Measurements from ENCODE around the gene ELMO1.

Gene ELMO1

DNA sequence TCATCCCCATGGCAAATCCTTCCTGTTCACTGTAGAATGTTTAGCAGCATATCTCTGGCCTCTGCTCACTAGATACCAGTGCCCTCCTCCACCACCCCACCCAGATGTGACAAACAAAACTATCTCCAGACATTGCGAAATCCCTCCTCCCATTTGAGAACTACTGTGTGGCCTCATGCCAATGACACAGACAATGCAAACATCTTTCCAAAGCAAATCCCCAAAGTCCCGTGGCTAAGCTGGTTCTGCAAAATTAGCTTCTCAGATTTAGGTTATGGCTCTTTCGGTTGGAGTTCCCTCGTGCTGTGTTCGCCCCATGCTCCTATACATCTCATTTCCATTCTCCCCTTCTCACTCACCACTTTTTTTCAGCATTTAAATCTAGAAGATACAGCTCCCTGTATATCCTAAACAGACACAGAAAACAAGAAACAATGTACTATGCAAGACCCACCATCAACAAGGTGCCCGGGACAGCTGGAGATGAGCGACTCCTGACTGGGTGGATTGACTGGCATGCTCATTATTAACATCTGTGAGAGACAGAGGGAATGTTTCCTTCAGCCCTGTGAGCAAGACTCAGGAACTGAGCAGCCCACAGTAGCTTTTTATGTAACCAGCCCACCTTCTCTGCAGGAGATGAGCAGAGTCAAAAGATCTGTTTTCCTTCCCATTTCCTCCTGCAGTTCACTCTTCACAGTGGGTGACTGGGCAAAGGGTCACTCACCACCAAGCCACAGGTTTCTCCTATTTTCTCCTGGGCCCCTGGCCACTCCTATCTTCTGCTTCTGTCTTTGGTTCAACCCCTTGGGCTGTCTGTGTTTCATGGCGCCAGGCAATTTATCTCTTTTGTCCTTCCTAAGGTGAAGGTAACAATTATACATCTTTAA is 498.7 kb downstream of the ELMO1 start:
- Histone ChIP-seq H3K36me3 (ENCODE audit: low read depth) (no peaks in the 10 kb centered on the region), H3K9me3 (ENCODE audit: severe bottlenecking) (no peaks in the 10 kb centered on the region), H3K27ac (ENCODE audit: poor library complexity, severe bottlenecking) (no peak overlapping the region), H3K4me1 (ENCODE audit: insufficient read depth, poor library complexity, severe bottlenecking) (no peaks in the 10 kb centered on the region), H3K4me3 (ENCODE audit: severe bottlenecking) (no peak overlapping the region), H3K27me3 (ENCODE audit: insufficient read depth, poor library complexity, severe bottlenecking) (no peaks in the 10 kb centered on the region)
- DNase-seq (ENCODE audit: low spot score) (no peak), ATAC-seq (ENCODE audit: low read depth) (no peak; the same call in 2 of the 3 replicates)
- TF ChIP-seq CTCF (IDR thresholded peaks at IDR 0.05; ENCODE audit: poor library complexity, severe bottlenecking) = no peak

- no peak for DNase-seq (ENCODE audit: low spot score)
- H3K4me1 ChIP-seq (ENCODE audit: insufficient read depth, poor library complexity, severe bottlenecking) = no peaks in the 10 kb centered on the region
These were observed 502.3 kb downstream of the ELMO1 start for GRCh38 chr7:36946401-36946739.

GRCh38 chr7:36945612-36946400 is 502.9 kb downstream of the ELMO1 start:
- Histone ChIP-seq H3K27ac (ENCODE audit: poor library complexity, severe bottlenecking) (no peak overlapping the region), H3K36me3 (ENCODE audit: low read depth) (no peaks in the 10 kb centered on the region), H3K9me3 (ENCODE audit: severe bottlenecking) (no peaks in the 10 kb centered on the region), H3K27me3 (ENCODE audit: insufficient read depth, poor library complexity, severe bottlenecking) (no peaks in the 10 kb centered on the region), H3K4me1 (ENCODE audit: insufficient read depth, poor library complexity, severe bottlenecking) (no peaks in the 10 kb centered on the region), H3K4me3 (ENCODE audit: severe bottlenecking) (no peak overlapping the region)
- DNase-seq (ENCODE audit: low spot score) = no peak
- no peak for TF ChIP-seq CTCF (IDR thresholded peaks at IDR 0.05; ENCODE audit: poor library complexity, severe bottlenecking)
- no peak for ATAC-seq (ENCODE audit: low read depth)

More at GRCh38 chr7:36946401-36946739, 502.3 kb downstream of the ELMO1 start:
- no peaks in the 10 kb centered on the region for H3K9me3 ChIP-seq (ENCODE audit: severe bottlenecking)
- TF ChIP-seq CTCF (IDR thresholded peaks at IDR 0.05; ENCODE audit: poor library complexity, severe bottlenecking) = no peak
- no peak for ATAC-seq (ENCODE audit: low read depth)
- H3K4me3 ChIP-seq (ENCODE audit: severe bottlenecking) = no peak overlapping the region
- no peaks in the 10 kb centered on the region for H3K36me3 ChIP-seq (ENCODE audit: low read depth)
- H3K27ac ChIP-seq (ENCODE audit: poor library complexity, severe bottlenecking) = no peak overlapping the region
- no peaks in the 10 kb centered on the region for H3K27me3 ChIP-seq (ENCODE audit: insufficient read depth, poor library complexity, severe bottlenecking)

DNA sequence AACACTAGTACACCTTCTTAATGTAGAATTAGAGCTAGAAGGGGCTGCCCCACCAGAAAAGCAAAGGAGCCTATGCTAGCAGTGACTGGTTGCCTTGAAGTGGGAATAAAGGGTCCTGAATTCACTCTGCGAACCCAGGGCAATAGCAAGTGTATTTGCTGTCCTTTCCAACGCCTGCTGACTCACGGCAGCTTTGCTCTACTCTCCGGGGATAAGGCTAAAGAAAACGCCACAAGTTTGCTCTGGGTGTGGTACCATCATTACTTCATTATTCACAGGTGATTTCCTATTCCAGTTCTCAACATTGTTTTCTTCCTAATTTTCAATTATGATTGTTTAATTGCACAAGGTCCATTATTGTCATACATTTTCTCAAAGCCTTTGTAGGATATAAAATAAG is 503.8 kb downstream of the ELMO1 start:
- no peak for ATAC-seq (ENCODE audit: low read depth)
- Histone ChIP-seq H3K36me3 (ENCODE audit: low read depth) (no peaks in the 10 kb centered on the region), H3K4me1 (ENCODE audit: insufficient read depth, poor library complexity, severe bottlenecking) (no peaks in the 10 kb centered on the region)

More for the DNA sequence above, 503.8 kb downstream of the ELMO1 start:
- Histone ChIP-seq H3K27ac (ENCODE audit: poor library complexity, severe bottlenecking) (no peak overlapping the region), H3K9me3 (ENCODE audit: severe bottlenecking) (no peaks in the 10 kb centered on the region), H3K27me3 (ENCODE audit: insufficient read depth, poor library complexity, severe bottlenecking) (no peaks in the 10 kb centered on the region), H3K4me3 (ENCODE audit: severe bottlenecking) (no peak overlapping the region)
- DNase-seq (ENCODE audit: low spot score) = no peak
- no peak for TF ChIP-seq CTCF (IDR thresholded peaks at IDR 0.05; ENCODE audit: poor library complexity, severe bottlenecking)

Measured in RWPE2 (cell line).